PC-9 (cell line): ENCODE data around the gene GABRB2. TPM values are rescaled to one million over a fixed set of nuclear protein-coding genes. Genes with fewer than 3 reads are reported as not detected.

Experiments
- BruUV-seq: library from RNA; stranded (reverse); fragments of 400-500 nt; replicated peaks from 2 replicates; lab custom pipeline; 2021; lab: Mats Ljungman, UMichigan
- CTCF ChIA-PET: fragments of 300-600 bp; sonication (Branson Sonifier 250); formaldehyde crosslinking; loops from one replicate; lab custom pipeline; 2022; ENCODE audit warnings: antibody characterized with exemption; lab: Charles Lee
- POLR2A ChIA-PET: fragments of 300-600 bp; sonication (Branson Sonifier 250); formaldehyde crosslinking; loops from one replicate; lab custom pipeline; 2022; ENCODE audit warnings: antibody characterized with exemption; ENCODE audit not compliant: unreplicated experiment; lab: Charles Lee
- DNase-seq, 2 experiments: peaks; one replicate each; pipeline versions ENCODE4 v3.0.0 to v3.0.0-alpha.2; 2015 to 2022; ENCODE audit warnings: mixed read lengths in 1 of 2
- H2AFZ ChIP-seq: fragments of 200-600 bp; sonication (generic); 2 replicates; pipeline ENCODE4 v1.8.1; 2017; ENCODE audit warnings: antibody characterized with exemption
- H3F3A ChIP-seq: fragments of 200-600 bp; sonication (generic); 2 replicates; pipeline ENCODE4 v1.8.1; 2017; ENCODE audit warnings: antibody characterized with exemption, mild to moderate bottlenecking, low read depth; ENCODE audit not compliant: insufficient read depth
- H3K27ac ChIP-seq: fragments of 200-600 bp; sonication (generic); 2 replicates; pipeline ENCODE4 v1.6.1; 2016; ENCODE audit warnings: mixed run types
- H3K27me3 ChIP-seq: fragments of 200-600 bp; sonication (generic); 2 replicates; pipeline ENCODE4 v1.6.1; 2016; ENCODE audit warnings: low read depth, mixed run types; ENCODE audit not compliant: insufficient read depth
- H3K36me3 ChIP-seq: fragments of 200-600 bp; sonication (generic); 2 replicates; pipeline ENCODE4 v1.6.1; 2016; ENCODE audit warnings: low read depth, mixed run types
- H3K4me1 ChIP-seq: fragments of 200-600 bp; sonication (generic); replicated peaks from 2 replicates; pipeline ENCODE4 v1.6.1; 2016; ENCODE audit warnings: mixed run types; ENCODE audit not compliant: insufficient read depth
- H3K4me2 ChIP-seq: fragments of 200-600 bp; sonication (generic); 2 replicates; pipeline ENCODE4 v1.6.1; 2017; ENCODE audit warnings: mixed run types
- H3K4me3 ChIP-seq: fragments of 200-600 bp; sonication (generic); 2 replicates; pipeline ENCODE4 v1.6.1; 2016; ENCODE audit warnings: mixed run types
- H3K79me2 ChIP-seq: fragments of 200-600 bp; sonication (generic); 2 replicates; pipeline ENCODE4 v1.6.1; 2017; ENCODE audit warnings: low read depth, mixed run types
- H3K9me2 ChIP-seq: fragments of 200-600 bp; sonication (generic); 2 replicates; pipeline ENCODE4 v1.8.1; 2017; ENCODE audit warnings: mild to moderate bottlenecking; ENCODE audit not compliant: insufficient read depth
- H3K9me3 ChIP-seq: fragments of 200-600 bp; sonication (generic); 2 replicates; pipeline ENCODE4 v1.8.1; 2016; ENCODE audit warnings: low read depth; ENCODE audit not compliant: insufficient read depth
- H4K20me1 ChIP-seq: fragments of 200-600 bp; sonication (generic); 2 replicates; pipeline ENCODE4 v1.8.1; 2017; ENCODE audit not compliant: insufficient read depth
- CTCF ChIP-seq: fragments of 200-600 bp; sonication (generic); conservative IDR thresholded peaks from 2 replicates; pipeline ENCODE4 v1.6.1; 2017; ENCODE audit warnings: mixed run types, antibody characterized with exemption, mild to moderate bottlenecking, moderate library complexity
- EZH2 ChIP-seq: fragments of 200-600 bp; sonication (generic); IDR thresholded peaks from 2 replicates; pipeline ENCODE4 v1.8.0; 2017; ENCODE audit warnings: antibody characterized with exemption, low read depth
- intact Hi-C: fragments of 100-400 bp; cut with micrococcal nuclease; formaldehyde crosslinking; loops from one replicate; pipeline ENCODE4 v1.10.0; 2022; ENCODE audit not compliant: unreplicated experiment
- total RNA-seq: library from RNA; stranded (reverse); gene quantifications from 2 replicates; pipeline ENCODE4 v1.2.3, GENCODE V29; 2021

Gene GABRB2
- total RNA-seq, 1 experiment from 2014 or later = not detected

- Histone ChIP-seq H3F3A (no peaks in the 10 kb centered on the region), H3K27ac (no peak overlapping the region), H3K9me3 (no peaks in the 10 kb centered on the region), H3K79me2 (no peaks in the 10 kb centered on the region), H4K20me1 (no peaks in the 10 kb centered on the region), H2AFZ (no peak overlapping the region), H3K27me3 (no peaks in the 10 kb centered on the region), H3K4me2 (no peak overlapping the region), H3K9me2 (no peaks in the 10 kb centered on the region), H3K4me1 (no peaks in the 10 kb centered on the region), H3K4me3 (no peak overlapping the region), H3K36me3 (no peaks in the 10 kb centered on the region)
- ChIA-PET CTCF (no interaction called here), POLR2A (interaction anchor here (0.6 kb wide), 1 partner anchor 10 kb away, joined by 4 read pairs; no protein-coding TSS in a partner anchor)
- DNase-seq = no peak
- BruUV-seq = no TSS peak
- TF ChIP-seq CTCF = no peak
- intact Hi-C loops = no loop called here
Measured at GRCh38 chr5:161572914-161573313, 26.4 kb upstream of the GABRB2 start.

GRCh38 chr5:161566081-161566480, 19.6 kb upstream of the GABRB2 start:
- Histone ChIP-seq H3K27me3 (no peaks in the 10 kb centered on the region), H3K36me3 (no peaks in the 10 kb centered on the region), H3K9me2 (no peaks in the 10 kb centered on the region), H2AFZ (no peak overlapping the region), H3K79me2 (no peaks in the 10 kb centered on the region), H3K4me3 (no peak overlapping the region), H3K9me3 (no peaks in the 10 kb centered on the region), H4K20me1 (no peaks in the 10 kb centered on the region), H3F3A (no peaks in the 10 kb centered on the region), H3K4me2 (no peak overlapping the region), H3K4me1 (no peaks in the 10 kb centered on the region), H3K27ac (no peak overlapping the region)
- intact Hi-C loops = no loop called here
- TF ChIP-seq CTCF = no peak
- TF ChIP-seq EZH2 = no peak
- CTCF ChIA-PET = no interaction called here
- no peak for DNase-seq
- no TSS peak for BruUV-seq
- POLR2A ChIA-PET = no interaction called here

- Histone ChIP-seq H3K36me3 (no peaks in the 10 kb centered on the region), H3K9me3 (no peaks in the 10 kb centered on the region), H3K79me2 (no peaks in the 10 kb centered on the region), H3K27me3 (no peaks in the 10 kb centered on the region), H3K4me2 (no peak overlapping the region), H2AFZ (no peak overlapping the region), H3F3A (no peaks in the 10 kb centered on the region), H3K9me2 (no peaks in the 10 kb centered on the region), H3K4me3 (no peak overlapping the region), H3K4me1 (no peaks in the 10 kb centered on the region), H3K27ac (no peak overlapping the region), H4K20me1 (no peaks in the 10 kb centered on the region; the same call in 1 of the 2 replicates)
- CTCF ChIA-PET = no interaction called here
- no peak for TF ChIP-seq EZH2
- no peak for TF ChIP-seq CTCF
- POLR2A ChIA-PET = no interaction called here
- intact Hi-C loops = no loop called here
- DNase-seq = no peak
- no TSS peak for BruUV-seq
Measured at GRCh38 chr5:161562446-161562845, 15.9 kb upstream of the GABRB2 start.
